Fibroblast of mammary gland (primary cell): ENCODE results near the gene CDCA4.

Experiments
- DNase-seq: peaks from one replicate; pipeline ENCODE4 v3.0.0-alpha.2; 2010; ENCODE audit warnings: low read depth
- H3K4me3 ChIP-seq: 2 replicates; pipeline ENCODE4 v1.5.1; 2011; ENCODE audit warnings: low read depth, mild to moderate bottlenecking, low read length, moderate library complexity; ENCODE audit not compliant: control insufficient read depth
- TF ChIP-seq, protein P1 (sequence below): conservative IDR thresholded peaks from 2 replicates; pipeline ENCODE4 v1.5.1; 2011; ENCODE audit warnings: low read depth, low read length, inconsistent platforms; ENCODE audit not compliant: control insufficient read depth, insufficient read depth

The CDCA4 gene

DNA sequence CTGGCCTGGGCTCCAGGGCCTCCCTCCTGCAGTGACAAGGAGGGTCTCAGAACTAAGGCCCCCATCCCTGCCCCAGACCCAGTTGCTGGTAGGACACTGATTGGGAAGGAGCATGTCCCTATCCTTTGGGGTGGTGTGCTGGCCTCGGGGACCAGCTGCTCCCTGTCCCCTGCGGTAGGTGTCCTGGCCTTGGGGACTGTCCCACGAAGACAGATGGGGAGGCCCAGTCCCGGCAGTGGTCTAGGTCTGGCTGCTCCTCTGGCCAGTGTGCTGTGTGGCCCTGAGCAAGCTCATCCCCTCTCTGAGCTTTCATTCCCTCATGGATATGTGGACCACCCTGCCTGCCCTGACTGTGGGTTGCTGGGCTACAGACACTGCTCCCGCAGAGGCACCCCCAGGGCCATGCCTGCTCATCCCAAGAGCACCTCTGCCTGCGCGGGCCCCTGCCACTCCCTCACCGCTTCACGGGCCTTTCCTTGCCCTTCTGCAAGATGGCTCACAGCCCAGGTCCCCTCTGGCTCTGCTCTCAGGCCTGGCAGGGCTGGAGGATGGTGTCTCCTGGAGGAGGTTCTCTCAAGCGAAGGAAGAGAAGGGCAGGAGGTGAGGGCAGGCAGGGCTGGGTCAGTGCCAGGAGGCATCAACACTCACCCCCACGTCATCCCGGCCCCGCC, 55.2 kb downstream of the CDCA4 start:
- no peak for DNase-seq
- TF ChIP-seq, protein P1, sequence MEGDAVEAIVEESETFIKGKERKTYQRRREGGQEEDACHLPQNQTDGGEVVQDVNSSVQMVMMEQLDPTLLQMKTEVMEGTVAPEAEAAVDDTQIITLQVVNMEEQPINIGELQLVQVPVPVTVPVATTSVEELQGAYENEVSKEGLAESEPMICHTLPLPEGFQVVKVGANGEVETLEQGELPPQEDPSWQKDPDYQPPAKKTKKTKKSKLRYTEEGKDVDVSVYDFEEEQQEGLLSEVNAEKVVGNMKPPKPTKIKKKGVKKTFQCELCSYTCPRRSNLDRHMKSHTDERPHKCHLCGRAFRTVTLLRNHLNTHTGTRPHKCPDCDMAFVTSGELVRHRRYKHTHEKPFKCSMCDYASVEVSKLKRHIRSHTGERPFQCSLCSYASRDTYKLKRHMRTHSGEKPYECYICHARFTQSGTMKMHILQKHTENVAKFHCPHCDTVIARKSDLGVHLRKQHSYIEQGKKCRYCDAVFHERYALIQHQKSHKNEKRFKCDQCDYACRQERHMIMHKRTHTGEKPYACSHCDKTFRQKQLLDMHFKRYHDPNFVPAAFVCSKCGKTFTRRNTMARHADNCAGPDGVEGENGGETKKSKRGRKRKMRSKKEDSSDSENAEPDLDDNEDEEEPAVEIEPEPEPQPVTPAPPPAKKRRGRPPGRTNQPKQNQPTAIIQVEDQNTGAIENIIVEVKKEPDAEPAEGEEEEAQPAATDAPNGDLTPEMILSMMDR: no peak
- H3K4me3 ChIP-seq: no peak overlapping the region

DNA sequence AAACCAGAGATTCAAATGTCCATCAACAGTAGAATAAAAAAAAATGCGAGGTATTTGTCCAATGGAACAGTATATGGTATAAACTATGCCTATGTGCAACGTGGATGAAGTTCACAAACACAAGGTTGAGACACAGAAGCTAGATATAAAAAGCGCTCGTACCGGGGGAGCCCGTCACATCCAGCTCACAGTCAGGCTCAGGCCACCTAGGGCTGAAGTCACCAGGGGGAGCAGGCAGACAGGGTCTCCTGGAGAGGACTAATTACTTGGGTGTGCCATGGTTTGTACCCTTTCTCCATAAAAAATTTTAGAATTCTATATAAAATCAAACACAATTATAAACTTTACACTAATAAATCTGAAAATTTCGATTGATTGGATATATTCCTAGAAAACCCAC, 56.3 kb downstream of the CDCA4 start:
- DNase-seq: no peak
- TF ChIP-seq, protein P1: no peak
- no peak overlapping the region for H3K4me3 ChIP-seq
